SK-N-SH (cell line): ENCODE data around the gene TOR4A.

ENCODE experiments used
- CTCF ChIP-seq: fragments of 200-600 bp; sonication (generic); IDR thresholded peaks from 2 replicates; pipeline ENCODE4 v1.6.1; 2017; ENCODE audit warnings: antibody characterized with exemption, mild to moderate bottlenecking, moderate library complexity
- EP300 ChIP-seq, 2 experiments: IDR thresholded peaks; 2 replicates each; pipeline versions ENCODE4 v1.4.0 to v1.6.1; 2012; ENCODE audit warnings: borderline replicate concordance in 1 of 2, low read depth in 1 of 2, low read length in 1 of 2
- PBX3 ChIP-seq: IDR thresholded peaks from 2 replicates; pipeline ENCODE4; 2012
- POLR2AphosphoS5 ChIP-seq: IDR thresholded peaks from 2 replicates; pipeline ENCODE4 v1.6.1; 2012; ENCODE audit warnings: low read depth, low read length
- RAD21 ChIP-seq: IDR thresholded peaks from 2 replicates; pipeline ENCODE4 v1.6.1; 2012; ENCODE audit warnings: mild to moderate bottlenecking, low read length
- REST ChIP-seq: IDR thresholded peaks from 2 replicates; pipeline ENCODE4 v1.6.1; 2012; ENCODE audit warnings: mild to moderate bottlenecking, low read depth, low read length, moderate library complexity
- SMC3 ChIP-seq: IDR thresholded peaks from 2 replicates; pipeline ENCODE4 v1.6.1; 2012; ENCODE audit warnings: low read depth, low read length, improper control_type of control experiment

GRCh38 chr9:137266162-137266527, 11.4 kb upstream of the TOR4A start:
- TF ChIP-seq PBX3 = no peak
- TF ChIP-seq RAD21 = no peak
- TF ChIP-seq POLR2AphosphoS5 = no peak
- no peak for TF ChIP-seq CTCF
- TF ChIP-seq EP300 (IDR thresholded peaks at IDR 0.05; ENCODE audit: borderline replicate concordance in 1 of 2, low read depth in 1 of 2, low read length in 1 of 2) = no peak
- no peak for TF ChIP-seq REST
- TF ChIP-seq SMC3 = no peak
